KMS-11 (cell line): ENCODE results near the gene MYPOP.

Source experiments
- H2AFZ ChIP-seq: fragments of 200-600 bp; sonication (generic); 2 replicates; pipeline ENCODE4 v1.6.1; 2016; ENCODE audit warnings: antibody characterized with exemption, mixed run types, low read depth
- H3K27ac ChIP-seq: fragments of 200-600 bp; sonication (generic); 2 replicates; pipeline ENCODE4 v1.6.1; 2016; ENCODE audit warnings: mild to moderate bottlenecking, mixed run types
- H3K27me3 ChIP-seq: fragments of 200-600 bp; sonication (generic); 2 replicates; pipeline ENCODE4 v1.6.1; 2017; ENCODE audit warnings: mild to moderate bottlenecking, low read depth, mixed run types, moderate library complexity; ENCODE audit not compliant: insufficient read depth
- H3K36me3 ChIP-seq: fragments of 200-600 bp; sonication (generic); 2 replicates; pipeline ENCODE4 v1.6.1; 2017; ENCODE audit warnings: mild to moderate bottlenecking, mixed run types; ENCODE audit not compliant: insufficient read depth
- H3K4me1 ChIP-seq: fragments of 200-600 bp; sonication (generic); 2 replicates; pipeline ENCODE4 v1.6.1; 2016; ENCODE audit warnings: mild to moderate bottlenecking, low read depth, mixed run types; ENCODE audit not compliant: poor library complexity, severe bottlenecking
- H3K4me2 ChIP-seq: fragments of 200-600 bp; sonication (generic); 2 replicates; pipeline ENCODE4 v1.7.0; 2016; ENCODE audit warnings: mild to moderate bottlenecking, mixed run types
- H3K4me3 ChIP-seq: fragments of 200-600 bp; sonication (generic); IDR thresholded peaks from 2 replicates; pipeline ENCODE4 v1.6.1; 2017; ENCODE audit warnings: low read depth, low read length, mixed read lengths; ENCODE audit not compliant: insufficient read depth
- H3K79me2 ChIP-seq: fragments of 200-600 bp; sonication (generic); 2 replicates; pipeline ENCODE4 v1.6.1; 2016; ENCODE audit warnings: low read depth, mixed run types; ENCODE audit not compliant: insufficient read depth
- H3K9ac ChIP-seq: fragments of 200-600 bp; sonication (generic); 2 replicates; pipeline ENCODE4 v1.6.1; 2016; ENCODE audit warnings: mild to moderate bottlenecking, mixed run types
- H4K20me1 ChIP-seq: fragments of 200-600 bp; sonication (generic); 2 replicates; pipeline ENCODE4 v1.6.1; 2016; ENCODE audit warnings: mild to moderate bottlenecking, mixed run types; ENCODE audit not compliant: insufficient read depth
- TF ChIP-seq, protein P1 (sequence below): fragments of 200-600 bp; sonication (generic); conservative IDR thresholded peaks from 2 replicates; pipeline ENCODE4 v1.6.1; 2017; ENCODE audit warnings: low read depth, mild to moderate bottlenecking, antibody characterized with exemption, low read length, moderate library complexity, mixed read lengths

MYPOP gene

DNA sequence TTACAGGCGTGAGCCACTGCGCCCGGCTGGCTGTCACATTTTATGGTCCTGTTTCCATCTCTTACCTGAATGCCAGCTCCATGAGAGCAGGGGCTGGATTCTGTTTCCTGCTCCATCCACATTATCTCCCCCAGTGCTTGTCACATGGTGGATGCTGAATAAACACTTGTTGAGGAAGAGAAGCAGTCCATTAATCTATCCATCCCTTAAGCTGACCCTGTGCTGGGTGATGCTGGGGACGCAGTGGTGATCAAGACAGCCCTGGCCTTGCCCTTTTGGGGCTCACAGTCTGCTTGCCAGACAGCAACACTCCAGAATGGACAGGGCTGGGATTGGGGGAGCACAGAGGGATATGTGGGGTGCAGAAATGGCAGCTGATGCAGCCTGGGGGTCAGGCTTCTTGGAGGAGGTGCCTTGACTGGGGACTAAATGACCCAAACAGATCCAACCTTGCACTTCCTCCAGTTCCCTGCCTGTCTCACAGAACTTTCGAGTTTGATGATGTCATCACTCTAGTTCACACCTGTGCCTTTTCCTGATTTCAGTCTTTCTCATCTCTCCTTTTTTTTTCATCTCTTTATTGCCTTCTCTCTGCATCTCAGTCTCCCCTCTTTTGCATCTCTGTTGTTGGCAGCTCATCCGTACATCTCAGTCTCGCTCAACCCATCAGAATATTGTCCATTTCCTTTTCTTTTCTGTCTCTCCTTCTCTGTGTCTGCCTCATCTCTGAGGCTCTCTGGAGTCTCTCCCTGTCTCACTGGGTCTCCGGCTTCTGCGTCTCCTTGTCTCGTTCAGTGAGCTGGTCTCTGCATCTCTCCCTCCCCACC, 21.1 kb downstream of the MYPOP start:
- H2AFZ ChIP-seq = no peak overlapping the region
- H3K79me2 ChIP-seq = no peaks in the 10 kb centered on the region
- TF ChIP-seq, protein P1, sequence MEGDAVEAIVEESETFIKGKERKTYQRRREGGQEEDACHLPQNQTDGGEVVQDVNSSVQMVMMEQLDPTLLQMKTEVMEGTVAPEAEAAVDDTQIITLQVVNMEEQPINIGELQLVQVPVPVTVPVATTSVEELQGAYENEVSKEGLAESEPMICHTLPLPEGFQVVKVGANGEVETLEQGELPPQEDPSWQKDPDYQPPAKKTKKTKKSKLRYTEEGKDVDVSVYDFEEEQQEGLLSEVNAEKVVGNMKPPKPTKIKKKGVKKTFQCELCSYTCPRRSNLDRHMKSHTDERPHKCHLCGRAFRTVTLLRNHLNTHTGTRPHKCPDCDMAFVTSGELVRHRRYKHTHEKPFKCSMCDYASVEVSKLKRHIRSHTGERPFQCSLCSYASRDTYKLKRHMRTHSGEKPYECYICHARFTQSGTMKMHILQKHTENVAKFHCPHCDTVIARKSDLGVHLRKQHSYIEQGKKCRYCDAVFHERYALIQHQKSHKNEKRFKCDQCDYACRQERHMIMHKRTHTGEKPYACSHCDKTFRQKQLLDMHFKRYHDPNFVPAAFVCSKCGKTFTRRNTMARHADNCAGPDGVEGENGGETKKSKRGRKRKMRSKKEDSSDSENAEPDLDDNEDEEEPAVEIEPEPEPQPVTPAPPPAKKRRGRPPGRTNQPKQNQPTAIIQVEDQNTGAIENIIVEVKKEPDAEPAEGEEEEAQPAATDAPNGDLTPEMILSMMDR = no peak
- no peak overlapping the region for H3K4me3 ChIP-seq
- H3K27me3 ChIP-seq = peaks cover 4% of the 10 kb centered on the region; the same call in 1 of the 2 replicates
- peak overlapping the region; percentile 46; the same call in 1 of the 2 replicates for H3K4me2 ChIP-seq
- H3K9ac ChIP-seq = no peak overlapping the region
- H3K27ac ChIP-seq = no peak overlapping the region
- no peaks in the 10 kb centered on the region for H4K20me1 ChIP-seq
- H3K4me1 ChIP-seq = peaks cover 28% of the 10 kb centered on the region
- no peaks in the 10 kb centered on the region for H3K36me3 ChIP-seq

DNA sequence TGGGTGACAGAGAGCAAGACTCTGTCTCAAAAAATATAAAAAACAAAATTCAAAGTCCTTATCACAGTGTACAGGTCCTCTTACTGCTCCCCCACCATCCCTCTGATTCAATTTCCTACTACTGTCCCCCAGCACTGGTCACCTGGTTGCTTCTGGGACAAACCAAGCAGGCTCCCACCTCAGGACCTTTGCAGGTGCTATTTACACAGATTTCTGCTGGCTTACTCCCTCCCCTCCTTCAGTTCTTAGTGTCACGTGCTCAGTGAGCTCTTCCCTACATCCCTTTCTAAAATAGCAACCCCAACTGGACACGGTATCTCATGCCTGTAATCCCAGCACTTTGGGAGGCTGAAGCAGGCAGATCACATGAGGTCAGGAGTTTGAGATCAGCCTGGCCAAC, 22.4 kb downstream of the MYPOP start:
- TF ChIP-seq, protein P1 = no peak
- Histone ChIP-seq H3K27me3 (peaks cover 12% of the 10 kb centered on the region; the same call in 1 of the 2 replicates), H3K27ac (no peak overlapping the region), H3K9ac (no peak overlapping the region), H3K4me3 (no peak overlapping the region), H3K4me1 (peaks cover 28% of the 10 kb centered on the region), H3K79me2 (no peaks in the 10 kb centered on the region), H3K36me3 (no peaks in the 10 kb centered on the region), H3K4me2 (no peak overlapping the region), H4K20me1 (no peaks in the 10 kb centered on the region), H2AFZ (no peak overlapping the region)

DNA sequence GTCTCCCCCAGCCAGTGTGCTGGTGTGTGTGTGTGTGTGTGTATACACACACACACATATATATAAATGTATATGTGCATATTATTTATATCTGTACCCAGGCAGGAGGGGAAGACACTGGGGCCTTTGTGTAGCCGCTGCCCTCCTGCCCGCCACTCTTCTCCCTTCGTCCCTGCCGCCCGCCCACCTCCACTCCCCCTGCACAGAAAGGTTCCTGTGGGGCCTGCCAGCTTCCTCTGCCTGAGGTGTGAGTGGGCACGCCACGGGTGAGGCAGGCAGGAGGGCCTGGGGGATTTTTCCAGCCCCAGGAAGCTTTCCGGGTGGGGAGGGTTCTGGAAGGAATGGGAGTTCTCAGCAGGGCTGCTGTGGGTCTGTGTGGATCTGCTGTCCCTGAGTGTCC, 23.4 kb downstream of the MYPOP start:
- Histone ChIP-seq H3K4me1 (peaks cover 28% of the 10 kb centered on the region), H3K27ac (no peak overlapping the region), H3K4me2 (no peak overlapping the region), H3K4me3 (no peak overlapping the region), H3K79me2 (no peaks in the 10 kb centered on the region), H2AFZ (no peak overlapping the region), H3K27me3 (peaks cover 14% of the 10 kb centered on the region; the same call in 1 of the 2 replicates), H3K9ac (no peak overlapping the region), H4K20me1 (no peaks in the 10 kb centered on the region), H3K36me3 (no peaks in the 10 kb centered on the region)
- TF ChIP-seq, protein P1 = no peak

DNA sequence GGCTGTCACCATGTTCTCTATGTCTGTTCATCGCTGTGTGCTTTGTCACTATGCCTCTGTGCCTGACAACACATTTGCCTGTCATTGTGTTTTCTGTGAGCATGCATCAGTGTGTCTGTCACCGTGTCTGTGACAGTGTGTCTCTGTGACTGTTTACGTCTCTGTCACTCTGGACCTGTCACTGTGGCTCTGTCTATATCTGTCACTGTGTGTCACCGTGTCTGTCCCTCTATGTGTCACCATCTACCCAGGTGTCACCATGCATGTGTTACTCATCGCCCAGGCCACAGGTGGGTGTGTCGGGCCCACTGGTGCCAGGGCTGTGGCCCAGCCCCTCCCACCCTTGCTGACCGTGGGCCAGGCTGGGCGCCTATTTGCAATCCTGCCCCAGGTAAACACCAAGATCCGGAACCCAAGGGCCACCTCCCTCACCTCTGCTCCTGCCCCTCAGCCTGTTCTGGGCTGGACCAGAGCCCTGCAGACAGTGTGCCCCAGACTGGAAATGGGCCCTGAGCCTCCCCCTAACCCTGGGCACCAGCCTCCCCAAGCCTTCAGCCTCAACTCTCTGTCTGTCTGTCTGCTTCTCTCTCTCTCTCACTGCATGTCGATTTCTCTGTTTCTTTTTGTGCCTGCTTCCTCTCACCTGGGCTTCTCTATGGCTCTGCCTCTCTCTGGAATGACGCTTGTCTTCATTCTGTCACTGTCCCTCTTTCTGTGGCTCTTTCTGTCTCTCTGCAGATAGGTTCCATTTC, 24.2 kb downstream of the MYPOP start:
- no peak overlapping the region for H3K9ac ChIP-seq
- TF ChIP-seq, protein P1 = no peak
- peaks cover 22% of the 10 kb centered on the region for H3K4me1 ChIP-seq
- H3K36me3 ChIP-seq = no peaks in the 10 kb centered on the region
- no peak overlapping the region for H3K27ac ChIP-seq
- H4K20me1 ChIP-seq = no peaks in the 10 kb centered on the region
- H3K27me3 ChIP-seq = peaks cover 23% of the 10 kb centered on the region; the same call in 1 of the 2 replicates
- H3K79me2 ChIP-seq = no peaks in the 10 kb centered on the region
- no peak overlapping the region for H3K4me2 ChIP-seq
- no peak overlapping the region for H3K4me3 ChIP-seq
- H2AFZ ChIP-seq = no peak overlapping the region
